ENCODE measurements around the gene ATP5F1D. TPM values are rescaled to one million over a fixed set of nuclear protein-coding genes. Genes with fewer than 3 reads are reported as not detected.

The ATP5F1D gene
- total and polyA plus RNA-seq, 2 of the 13 experiments (the other 11 are each of a cell fraction or from before 2014, with no cell fraction given): 39.4 to 78.7 TPM

GRCh38 chr19:1260749-1261537 lies 19.4 kb downstream of the ATP5F1D start (continued):
- no peak for TF ChIP-seq HNF1A (IDR thresholded peaks at IDR 0.05; ENCODE audit: low read depth)
- no peak; the same call in 1 of the 2 replicates for TF ChIP-seq HNF1A (CRISPR knock-in tag; IDR thresholded peaks at IDR 0.05; ENCODE audit: borderline replicate concordance)
- TF ChIP-seq E2F5 (CRISPR knock-in tag; conservative IDR thresholded peaks at IDR 0.05): peak; percentile 58; the same call in 1 of the 2 replicates
- TF ChIP-seq ZNF274 (CRISPR knock-in tag; IDR thresholded peaks at IDR 0.05): no peak
- no peak for TF ChIP-seq SALL1 (CRISPR knock-in tag; IDR thresholded peaks at IDR 0.05)
- no peak for TF ChIP-seq HES4 (CRISPR knock-in tag; IDR thresholded peaks at IDR 0.05; ENCODE audit: borderline replicate concordance)
- TF ChIP-seq, protein P1, sequence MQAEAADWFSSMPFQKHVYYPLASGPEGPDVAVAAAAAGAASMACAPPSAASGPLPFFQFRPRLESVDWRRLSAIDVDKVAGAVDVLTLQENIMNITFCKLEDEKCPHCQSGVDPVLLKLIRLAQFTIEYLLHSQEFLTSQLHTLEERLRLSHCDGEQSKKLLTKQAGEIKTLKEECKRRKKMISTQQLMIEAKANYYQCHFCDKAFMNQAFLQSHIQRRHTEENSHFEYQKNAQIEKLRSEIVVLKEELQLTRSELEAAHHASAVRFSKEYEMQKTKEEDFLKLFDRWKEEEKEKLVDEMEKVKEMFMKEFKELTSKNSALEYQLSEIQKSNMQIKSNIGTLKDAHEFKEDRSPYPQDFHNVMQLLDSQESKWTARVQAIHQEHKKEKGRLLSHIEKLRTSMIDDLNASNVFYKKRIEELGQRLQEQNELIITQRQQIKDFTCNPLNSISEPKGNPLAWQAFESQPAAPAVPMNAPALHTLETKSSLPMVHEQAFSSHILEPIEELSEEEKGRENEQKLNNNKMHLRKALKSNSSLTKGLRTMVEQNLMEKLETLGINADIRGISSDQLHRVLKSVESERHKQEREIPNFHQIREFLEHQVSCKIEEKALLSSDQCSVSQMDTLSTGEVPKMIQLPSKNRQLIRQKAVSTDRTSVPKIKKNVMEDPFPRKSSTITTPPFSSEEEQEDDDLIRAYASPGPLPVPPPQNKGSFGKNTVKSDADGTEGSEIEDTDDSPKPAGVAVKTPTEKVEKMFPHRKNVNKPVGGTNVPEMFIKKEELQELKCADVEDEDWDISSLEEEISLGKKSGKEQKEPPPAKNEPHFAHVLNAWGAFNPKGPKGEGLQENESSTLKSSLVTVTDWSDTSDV (CRISPR knock-in tag; IDR thresholded peaks at IDR 0.05): no peak
- TF ChIP-seq ZNF136 (CRISPR knock-in tag; IDR thresholded peaks at IDR 0.05; ENCODE audit: low read depth): no peak
- no peak for TF ChIP-seq ZNF138 (CRISPR knock-in tag; IDR thresholded peaks at IDR 0.05; ENCODE audit: low read depth)
- no peak for TF ChIP-seq ZFYVE20 (CRISPR knock-in tag; IDR thresholded peaks at IDR 0.05; ENCODE audit: borderline replicate concordance, low read depth)
- TF ChIP-seq, protein P2, sequence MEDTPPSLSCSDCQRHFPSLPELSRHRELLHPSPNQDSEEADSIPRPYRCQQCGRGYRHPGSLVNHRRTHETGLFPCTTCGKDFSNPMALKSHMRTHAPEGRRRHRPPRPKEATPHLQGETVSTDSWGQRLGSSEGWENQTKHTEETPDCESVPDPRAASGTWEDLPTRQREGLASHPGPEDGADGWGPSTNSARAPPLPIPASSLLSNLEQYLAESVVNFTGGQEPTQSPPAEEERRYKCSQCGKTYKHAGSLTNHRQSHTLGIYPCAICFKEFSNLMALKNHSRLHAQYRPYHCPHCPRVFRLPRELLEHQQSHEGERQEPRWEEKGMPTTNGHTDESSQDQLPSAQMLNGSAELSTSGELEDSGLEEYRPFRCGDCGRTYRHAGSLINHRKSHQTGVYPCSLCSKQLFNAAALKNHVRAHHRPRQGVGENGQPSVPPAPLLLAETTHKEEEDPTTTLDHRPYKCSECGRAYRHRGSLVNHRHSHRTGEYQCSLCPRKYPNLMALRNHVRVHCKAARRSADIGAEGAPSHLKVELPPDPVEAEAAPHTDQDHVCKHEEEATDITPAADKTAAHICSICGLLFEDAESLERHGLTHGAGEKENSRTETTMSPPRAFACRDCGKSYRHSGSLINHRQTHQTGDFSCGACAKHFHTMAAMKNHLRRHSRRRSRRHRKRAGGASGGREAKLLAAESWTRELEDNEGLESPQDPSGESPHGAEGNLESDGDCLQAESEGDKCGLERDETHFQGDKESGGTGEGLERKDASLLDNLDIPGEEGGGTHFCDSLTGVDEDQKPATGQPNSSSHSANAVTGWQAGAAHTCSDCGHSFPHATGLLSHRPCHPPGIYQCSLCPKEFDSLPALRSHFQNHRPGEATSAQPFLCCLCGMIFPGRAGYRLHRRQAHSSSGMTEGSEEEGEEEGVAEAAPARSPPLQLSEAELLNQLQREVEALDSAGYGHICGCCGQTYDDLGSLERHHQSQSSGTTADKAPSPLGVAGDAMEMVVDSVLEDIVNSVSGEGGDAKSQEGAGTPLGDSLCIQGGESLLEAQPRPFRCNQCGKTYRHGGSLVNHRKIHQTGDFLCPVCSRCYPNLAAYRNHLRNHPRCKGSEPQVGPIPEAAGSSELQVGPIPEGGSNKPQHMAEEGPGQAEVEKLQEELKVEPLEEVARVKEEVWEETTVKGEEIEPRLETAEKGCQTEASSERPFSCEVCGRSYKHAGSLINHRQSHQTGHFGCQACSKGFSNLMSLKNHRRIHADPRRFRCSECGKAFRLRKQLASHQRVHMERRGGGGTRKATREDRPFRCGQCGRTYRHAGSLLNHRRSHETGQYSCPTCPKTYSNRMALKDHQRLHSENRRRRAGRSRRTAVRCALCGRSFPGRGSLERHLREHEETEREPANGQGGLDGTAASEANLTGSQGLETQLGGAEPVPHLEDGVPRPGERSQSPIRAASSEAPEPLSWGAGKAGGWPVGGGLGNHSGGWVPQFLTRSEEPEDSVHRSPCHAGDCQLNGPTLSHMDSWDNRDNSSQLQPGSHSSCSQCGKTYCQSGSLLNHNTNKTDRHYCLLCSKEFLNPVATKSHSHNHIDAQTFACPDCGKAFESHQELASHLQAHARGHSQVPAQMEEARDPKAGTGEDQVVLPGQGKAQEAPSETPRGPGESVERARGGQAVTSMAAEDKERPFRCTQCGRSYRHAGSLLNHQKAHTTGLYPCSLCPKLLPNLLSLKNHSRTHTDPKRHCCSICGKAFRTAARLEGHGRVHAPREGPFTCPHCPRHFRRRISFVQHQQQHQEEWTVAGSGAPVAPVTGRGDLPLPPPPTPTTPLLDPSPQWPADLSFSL (CRISPR knock-in tag; IDR thresholded peaks at IDR 0.05): no peak
- TF ChIP-seq GLI4 (CRISPR knock-in tag; IDR thresholded peaks at IDR 0.05; ENCODE audit: borderline replicate concordance): no peak

Measured in HepG2 (cell line).